Stomach (tissue), 9 donors: ENCODE results near the gene CASP2. TPM values are rescaled to one million over a fixed set of nuclear protein-coding genes. Genes with fewer than 3 reads are reported as not detected.

Experiments used
- DNase-seq, 2 donors: peaks; one replicate each; pipeline versions ENCODE4 v3.0.0 to v3.0.0-alpha.2; 2013 to 2019
- H3K27ac ChIP-seq, 5 donors: fragments of 200-600 bp in 4 of 5; sonication (generic) in 4 of 5; one replicate each; pipeline ENCODE4 v1.5.1; 2013 to 2019; ENCODE audit warnings: mild to moderate bottlenecking in 1 of 5, moderate library complexity in 1 of 5
- H3K27me3 ChIP-seq, 3 donors: fragments of 200-600 bp; sonication (generic); one replicate each; pipeline ENCODE4 v1.5.1; 2017 to 2019; ENCODE audit warnings: mixed run types in 1 of 3
- H3K36me3 ChIP-seq, 4 donors: fragments of 200-600 bp; sonication (generic); 1 replicate in 3 of 4; 2 replicates in 1 of 4; pipeline ENCODE4 v1.5.1; 2016 to 2019
- H3K4me1 ChIP-seq, 4 donors: fragments of 200-600 bp; sonication (generic); one replicate each; pipeline ENCODE4 v1.5.1; 2016 to 2019
- H3K4me3 ChIP-seq, 4 donors: fragments of 200-600 bp; sonication (generic) in 3 of 4; one replicate each; pipeline ENCODE4 v1.5.1; 2016 to 2019; ENCODE audit warnings: mild to moderate bottlenecking in 1 of 4
- H3K9me3 ChIP-seq, 4 donors: fragments of 200-600 bp; sonication (generic); one replicate each; pipeline ENCODE4 v1.5.1; 2016 to 2019
- CTCF ChIP-seq, 7 experiments: fragments of 450-650 bp in 4 of 7; fragments of 200-600 bp in 3 of 7; sonication (generic) in 3 of 7; IDR thresholded peaks; one replicate each; pipeline ENCODE4 v1.5.1; 2016 to 2019; ENCODE audit warnings: antibody characterized with exemption in 7 of 7, control low read depth in 2 of 7, mild to moderate bottlenecking in 1 of 7
- EP300 ChIP-seq: sonication (generic); formaldehyde crosslinking; IDR thresholded peaks from one replicate; pipeline ENCODE4 v1.6.1; 2017; ENCODE audit warnings: antibody characterized with exemption
- POLR2A ChIP-seq, 4 donors: fragments of 450-650 bp; IDR thresholded peaks; one replicate each; pipeline ENCODE4 v1.6.1; 2016; ENCODE audit warnings: antibody characterized with exemption in 4 of 4, control low read depth in 2 of 4, mild to moderate bottlenecking in 1 of 4, moderate library complexity in 1 of 4
- POLR2AphosphoS5 ChIP-seq, 3 donors: sonication (generic); formaldehyde crosslinking; IDR thresholded peaks; one replicate each; pipeline ENCODE4 v1.6.1; 2016; ENCODE audit warnings: antibody characterized with exemption in 3 of 3
- WGBS, 5 donors: extraction: QIAGEN DNeasy Blood & Tissue Kit in 3 of 5; methylation state at CpG; one replicate each; pipeline versions ENCODE4 v1.1.5 to v1.1.7; 2013 to 2018; 5-methylcytosine and 5-hydroxymethylcytosine counted together
- intact Hi-C: fragments of 100-400 bp; cut with DNase I; formaldehyde crosslinking; loops from one replicate; pipeline ENCODE4 v1.15.1; 2023; ENCODE audit warnings: low total_unique reads
- polyA plus RNA-seq, 3 donors: library from polyadenylated mRNA; stranded (reverse); fragments of 200-250 nt; gene quantifications; one replicate each; pipeline ENCODE4 v1.2.3, GENCODE V29; 2013
- total RNA-seq, 5 donors: library from RNA; depleted of rRNA; stranded (reverse); fragments of >200 nt; gene quantifications; one replicate each; pipeline versions ENCODE4 v1.1.0 to v1.2.3, GENCODE V29; 2014 to 2016
- donor health status: healthy with polysubstance abuse.
- donor health status: Bipolar disorder and iron deficiency.
- donor health status: healthy.

Gene CASP2
- total and polyA plus RNA-seq, 8 donors, result 4.6 to 27.7 (median 15.5) TPM

DNA sequence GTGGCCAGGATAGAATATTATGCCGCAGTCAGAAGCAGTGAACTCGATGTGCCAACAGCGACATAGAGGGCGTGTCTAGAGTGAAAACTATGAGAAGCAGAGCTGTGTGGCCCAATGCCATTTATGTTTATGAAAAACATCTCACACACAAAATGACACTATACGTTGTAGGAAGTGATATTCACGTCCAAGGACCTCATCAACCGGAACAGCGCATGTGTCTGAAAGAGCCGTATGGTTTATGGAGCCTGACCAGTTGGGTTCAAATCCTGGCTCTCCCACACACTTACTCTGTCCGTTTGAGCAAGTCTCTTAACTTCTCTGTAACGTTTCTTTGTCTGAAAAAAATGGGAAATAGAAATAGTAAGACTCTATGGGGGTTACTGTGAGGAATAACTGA lies 45.8 kb upstream of the CASP2 start:
- Histone ChIP-seq H3K4me1 (peaks cover 0 to 31% (median 12%) of the 10 kb centered on the region in 4 donors), H3K27me3 (no peaks in the 10 kb centered on the region), H3K27ac (no peak overlapping the region), H3K9me3 (peaks cover 0 to 2% (median 0%) of the 10 kb centered on the region in 4 donors), H3K36me3 (no peaks in the 10 kb centered on the region), H3K4me3 (no peak overlapping the region)
- 82 to 89% (median 86%) methylated on average over 11 of the region's 11 CpGs for WGBS, 5 donors
- TF ChIP-seq POLR2AphosphoS5 (IDR thresholded peaks at IDR 0.05) (no peak), POLR2A (IDR thresholded peaks at IDR 0.05) (no peak), EP300 (no peak), CTCF (IDR thresholded peaks at IDR 0.05) (no peak)
- intact Hi-C loops, result no loop called here
- no peak for DNase-seq

GRCh38 chr7:143243111-143243510 lies 45.0 kb upstream of the CASP2 start:
- H3K36me3 ChIP-seq, result no peaks in the 10 kb centered on the region
- H3K9me3 ChIP-seq, result no peaks in the 10 kb centered on the region
- no peaks in the 10 kb centered on the region for H3K27me3 ChIP-seq
- no peak for TF ChIP-seq CTCF (IDR thresholded peaks at IDR 0.05)
- no peak for TF ChIP-seq EP300
- TF ChIP-seq POLR2A (IDR thresholded peaks at IDR 0.05), result no peak
- no peak for TF ChIP-seq POLR2AphosphoS5 (IDR thresholded peaks at IDR 0.05)
- intact Hi-C loops, result no loop called here
- WGBS, 5 donors, result 22 to 41% (median 31%) methylated on average over 7 of the region's 7 CpGs
- no peak overlapping the region for H3K4me3 ChIP-seq
- H3K4me1 ChIP-seq, result peaks cover 0 to 34% (median 12%) of the 10 kb centered on the region in 4 donors
- no peak for DNase-seq
- no peak overlapping the region for H3K27ac ChIP-seq

- Histone ChIP-seq H3K27ac (no peak overlapping the region), H3K27me3 (no peaks in the 10 kb centered on the region), H3K4me1 (peaks cover 0 to 37% (median 12%) of the 10 kb centered on the region in 4 donors), H3K9me3 (no peaks in the 10 kb centered on the region), H3K4me3 (no peak overlapping the region), H3K36me3 (no peaks in the 10 kb centered on the region)
- TF ChIP-seq EP300 (no peak), POLR2A (IDR thresholded peaks at IDR 0.05) (no peak), CTCF (IDR thresholded peaks at IDR 0.05) (no peak), POLR2AphosphoS5 (IDR thresholded peaks at IDR 0.05) (no peak)
- WGBS, 5 donors, result 28 to 45% (median 40%) methylated on average over 3 of the region's 3 CpGs
- DNase-seq, result no peak
- intact Hi-C loops, result no loop called here
Measured at GRCh38 chr7:143243614-143244013, 44.5 kb upstream of the CASP2 start.

DNA sequence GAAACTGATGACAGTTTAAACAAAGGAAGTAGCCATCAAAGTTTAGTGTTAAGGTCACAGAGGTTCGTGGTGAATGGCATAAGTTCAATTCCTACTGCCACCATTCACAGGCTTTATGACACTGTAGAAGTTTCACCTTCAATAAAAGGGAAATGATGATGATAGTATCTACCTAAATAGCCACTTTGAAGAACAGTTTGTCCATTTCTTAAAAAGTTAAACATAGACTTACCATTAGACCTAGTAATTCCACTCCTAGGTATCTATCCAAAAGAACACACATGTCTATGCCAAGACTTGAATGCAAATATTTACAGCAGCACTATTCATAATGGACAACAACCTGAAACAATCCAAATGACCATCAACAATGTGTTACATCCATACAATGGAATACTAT lies 43.8 kb upstream of the CASP2 start:
- no peak for DNase-seq
- TF ChIP-seq CTCF (IDR thresholded peaks at IDR 0.05) (no peak), POLR2A (IDR thresholded peaks at IDR 0.05) (no peak), EP300 (no peak), POLR2AphosphoS5 (IDR thresholded peaks at IDR 0.05) (no peak)
- intact Hi-C loops, result no loop called here
- no peaks in the 10 kb centered on the region for H3K9me3 ChIP-seq
- H3K4me3 ChIP-seq, result no peak overlapping the region
- 29 to 53% (median 49%) methylated on average over 1 of the region's 1 CpG for WGBS, 5 donors
- no peak overlapping the region for H3K27ac ChIP-seq
- peaks cover 0 to 37% (median 12%) of the 10 kb centered on the region in 4 donors for H3K4me1 ChIP-seq
- no peaks in the 10 kb centered on the region for H3K36me3 ChIP-seq
- no peaks in the 10 kb centered on the region for H3K27me3 ChIP-seq
